Lung (tissue), 13 donors: ENCODE measurements around the gene SAT2. TPM values are rescaled to one million over a fixed set of nuclear protein-coding genes. Genes with fewer than 3 reads are reported as not detected.

ENCODE experiments used
- ATAC-seq: fragments of 200-7000 bp; cut with Tn5 transposase; one replicate; pipeline ENCODE4 v1.9.1; 2020; ENCODE audit warnings: moderate number of reproducible peaks; ENCODE audit not compliant: insufficient read depth, low FRiP score
- DNase-seq, 3 donors: peaks; one replicate each; pipeline ENCODE4 v3.0.0-alpha.2; 2013 to 2017
- H3K27ac ChIP-seq, 2 donors: one replicate each; pipeline ENCODE4 v1.5.1; 2013; ENCODE audit warnings: mild to moderate bottlenecking in 2 of 2, moderate library complexity in 2 of 2, control low read depth in 1 of 2, inconsistent platforms in 1 of 2, low read depth in 1 of 2, low read length in 1 of 2
- H3K27me3 ChIP-seq, 3 donors: one replicate each; pipeline ENCODE4 v1.5.1; 2013; ENCODE audit warnings: low read length in 2 of 3; ENCODE audit not compliant: control insufficient read depth in 3 of 3, insufficient read depth in 3 of 3
- H3K36me3 ChIP-seq, 4 donors: one replicate each; pipeline ENCODE4 v1.5.1; 2013; ENCODE audit warnings: low read length in 4 of 4, mild to moderate bottlenecking in 1 of 4, moderate library complexity in 1 of 4; ENCODE audit not compliant: control insufficient read depth in 4 of 4, insufficient read depth in 4 of 4
- H3K4me1 ChIP-seq, 5 donors: one replicate each; pipeline ENCODE4 v1.5.1; 2013; ENCODE audit warnings: low read length in 5 of 5, mild to moderate bottlenecking in 2 of 5, moderate library complexity in 1 of 5; ENCODE audit not compliant: control insufficient read depth in 5 of 5, insufficient read depth in 5 of 5
- H3K4me3 ChIP-seq: one replicate; pipeline ENCODE4 v1.5.1; 2013; ENCODE audit warnings: mild to moderate bottlenecking, control low read depth, moderate library complexity
- H3K9ac ChIP-seq, 2 donors: one replicate each; pipeline ENCODE4 v1.5.1; 2013; ENCODE audit warnings: low read length in 2 of 2, control low read depth in 1 of 2; ENCODE audit not compliant: insufficient read depth in 1 of 2
- H3K9me3 ChIP-seq, 4 donors: one replicate each; pipeline ENCODE4 v1.5.1; 2013; ENCODE audit warnings: low read length in 3 of 4, mild to moderate bottlenecking in 1 of 4, moderate library complexity in 1 of 4; ENCODE audit not compliant: control insufficient read depth in 4 of 4, insufficient read depth in 3 of 4
- CTCF ChIP-seq: IDR thresholded peaks from 2 replicates; pipeline ENCODE4 v1.5.1; 2012; ENCODE audit warnings: mild to moderate bottlenecking; ENCODE audit errors: control extremely low read depth, extremely low read depth
- WGBS, 2 donors: extraction: QIAGEN DNeasy Blood & Tissue Kit; methylation state at CpG; one replicate each; pipeline ENCODE4 v1.1.7; 2013; 5-methylcytosine and 5-hydroxymethylcytosine counted together
- polyA plus RNA-seq, 2 donors: library from polyadenylated mRNA; stranded (reverse); fragments of 200-250 nt; gene quantifications; one replicate each; pipeline ENCODE4 v1.2.1, GENCODE V29; 2013
- small RNA-seq: library from RNA; depleted of rRNA; stranded (forward); fragments of <200 nt; gene quantifications from one replicate; pipeline ENCODE3, GENCODE V24; 2014; ENCODE audit warnings: low replicate concordance
- total RNA-seq, 2 donors: library from RNA; depleted of rRNA in 1 of 2; stranded (reverse); fragments of >200 nt in 1 of 2; gene quantifications; one replicate each; pipeline ENCODE4 v1.2.1, GENCODE V29; 2014 to 2021
- donor health status: control.
- donor health status: control.
- donor health status: Bipolar disorder and iron deficiency.
- donor health status: healthy.
- donor health status: DM: yes; HTN: yes; CAD: no.

Gene SAT2
- total and polyA plus RNA-seq, 4 donors, result 50.7 to 168 (median 89.5) TPM

DNA sequence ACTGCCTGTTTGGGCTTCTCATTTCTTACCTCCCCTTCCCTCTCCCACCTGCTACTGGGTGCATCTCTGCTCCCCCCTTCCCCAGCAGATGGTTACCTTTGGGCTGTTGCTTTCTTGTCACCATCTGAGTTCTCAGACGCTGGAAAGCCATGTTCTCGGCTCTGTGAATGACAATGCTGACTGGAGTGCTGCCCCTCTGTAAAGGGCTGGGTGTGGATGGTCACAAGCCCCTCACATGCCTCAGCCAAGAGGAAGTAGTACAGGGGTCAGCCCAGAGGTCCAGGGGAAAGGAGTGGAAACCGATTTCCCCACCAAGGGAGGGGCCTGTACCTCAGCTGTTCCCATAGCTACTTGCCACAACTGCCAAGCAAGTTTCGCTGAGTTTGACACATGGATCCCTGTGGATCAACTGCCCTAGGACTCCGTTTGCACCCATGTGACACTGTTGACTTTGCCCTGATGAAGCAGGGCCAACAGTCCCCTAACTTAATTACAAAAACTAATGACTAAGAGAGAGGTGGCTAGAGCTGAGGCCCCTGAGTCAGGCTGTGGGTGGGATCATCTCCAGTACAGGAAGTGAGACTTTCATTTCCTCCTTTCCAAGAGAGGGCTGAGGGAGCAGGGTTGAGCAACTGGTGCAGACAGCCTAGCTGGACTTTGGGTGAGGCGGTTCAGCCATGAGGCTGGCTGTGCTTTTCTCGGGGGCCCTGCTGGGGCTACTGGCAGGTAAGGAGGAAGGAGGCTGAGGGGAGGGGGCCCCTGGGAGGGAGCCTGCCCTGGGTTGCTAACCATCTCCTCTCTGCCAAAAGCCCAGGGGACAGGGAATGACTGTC is 48.4 kb downstream of the SAT2 start, which contains the start of gene CD68:
CD68 (plus strand) TSS at position 638 of the 833 bp plus-strand sequence; CDS start at position 678, 40 bp downstream.
- TF ChIP-seq CTCF, result no peak
- WGBS, 2 donors, result 6 to 17% methylated on average over 7 of the region's 7 CpGs
- Histone ChIP-seq H3K27ac (peak within 1 kb of the TSS; percentile 76 to 92), H3K9me3 (peaks cover 0 to 2% (median 0%) of the 10 kb centered on the region in 4 donors), H3K27me3 (no peaks in the 10 kb centered on the region), H3K9ac (no peak within 1 kb of the TSS), H3K4me3 (peak within 1 kb of the TSS; percentile 27), H3K36me3 (peaks cover 40 to 53% (median 48%) of the 10 kb centered on the region in 4 donors), H3K4me1 (peaks cover 10 to 43% (median 24%) of the 10 kb centered on the region in 5 donors)
- peak; percentile 49 for ATAC-seq
- DNase-seq, result peak; percentile 59 to 67 (median 60)

- ATAC-seq, result no peak
- H3K27ac ChIP-seq, result peak overlapping the region in 1 of 2 donors; percentile 62
Measured at GRCh38 chr17:7577327-7578199, 50.1 kb downstream of the SAT2 start.

DNA sequence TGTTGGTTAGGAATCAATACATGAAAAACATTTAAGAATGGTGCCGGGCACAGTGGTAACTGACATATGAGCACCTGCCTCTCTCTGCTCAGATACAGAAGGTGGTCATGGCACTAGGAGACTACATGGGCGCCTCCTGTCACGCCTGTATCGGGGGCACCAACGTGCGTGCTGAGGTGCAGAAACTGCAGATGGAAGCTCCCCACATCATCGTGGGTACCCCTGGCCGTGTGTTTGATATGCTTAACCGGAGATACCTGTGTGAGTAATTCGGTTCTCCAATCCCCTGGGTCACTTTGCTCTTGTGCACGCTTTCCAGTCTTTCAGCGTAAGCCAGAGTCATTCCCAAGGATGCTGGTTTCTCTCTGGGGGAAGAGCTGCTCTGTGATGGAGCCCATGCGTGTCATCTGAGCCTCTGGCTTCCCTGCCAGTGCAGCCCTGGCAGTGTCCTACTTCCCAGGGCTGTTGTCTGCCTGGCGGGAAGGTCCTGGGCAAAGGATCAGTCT is 51.1 kb downstream of the SAT2 start:
- H3K27ac ChIP-seq, result no peak overlapping the region
- peaks cover 7 to 34% (median 12%) of the 10 kb centered on the region in 5 donors for H3K4me1 ChIP-seq
- H3K36me3 ChIP-seq, result peaks cover 40 to 54% (median 51%) of the 10 kb centered on the region in 4 donors
- H3K4me3 ChIP-seq, result no peak overlapping the region
- 87 to 89% methylated on average over 14 of the region's 14 CpGs for WGBS, 2 donors
- no peak overlapping the region for H3K9ac ChIP-seq
- ATAC-seq (no peak), DNase-seq (no peak)
- H3K27me3 ChIP-seq, result no peaks in the 10 kb centered on the region
- peaks cover 0 to 2% (median 0%) of the 10 kb centered on the region in 4 donors for H3K9me3 ChIP-seq
- TF ChIP-seq CTCF, result no peak

More at GRCh38 chr17:7577327-7578199, 50.1 kb downstream of the SAT2 start:
- no peak overlapping the region for H3K4me3 ChIP-seq
- no peak overlapping the region for H3K9ac ChIP-seq
- TF ChIP-seq CTCF, result no peak
- peaks cover 4 to 36% (median 16%) of the 10 kb centered on the region in 5 donors for H3K4me1 ChIP-seq
- H3K36me3 ChIP-seq, result peaks cover 40 to 56% (median 52%) of the 10 kb centered on the region in 4 donors
- peaks cover 0 to 2% (median 0%) of the 10 kb centered on the region in 4 donors for H3K9me3 ChIP-seq
- no peaks in the 10 kb centered on the region for H3K27me3 ChIP-seq
- WGBS, 2 donors, result 81 to 87% methylated on average over 17 of the region's 17 CpGs
- no peak for DNase-seq

Small RNA genes lying within 50 kb of the gene (small RNA-seq; reads per million reads assigned to genes)
- gene CD68, result not detected
- not detected for gene SNORD10

Other genes starting within 250 kb of the SAT2 start
- gene TNK1, start 246.7 kb downstream of the SAT2 start, total RNA-seq, result 1 to 10 TPM; 5.4 to 8.2 TPM
- gene TNK1, start 246.7 kb downstream of the SAT2 start, polyA plus RNA-seq, result 1 to 10 TPM; 3.7 to 6.0 TPM
- gene PLSCR3, start 233.3 kb downstream of the SAT2 start, total RNA-seq, result 10 to 100 TPM; 32.4 to 43.0 TPM
- gene PLSCR3, start 233.3 kb downstream of the SAT2 start, polyA plus RNA-seq, result 10 to 100 TPM; 19.2 to 36.0 TPM
- gene TMEM256, start 223.7 kb downstream of the SAT2 start, total RNA-seq, result 10 to 100 TPM; 70.2 to 78.7 TPM
- gene TMEM256, start 223.7 kb downstream of the SAT2 start, polyA plus RNA-seq, result 100 to 1,000 TPM in 1 of 2 donors, 10 to 100 TPM in 1; 71.6 to 247 TPM
- gene NLGN2, start 220.0 kb downstream of the SAT2 start, total RNA-seq, result 10 to 100 TPM; 11.2 to 15.2 TPM
- 1 to 10 TPM; 5.0 to 5.1 TPM for gene NLGN2, start 220.0 kb downstream of the SAT2 start, polyA plus RNA-seq
- not detected for gene SPEM1, start 207.5 kb downstream of the SAT2 start, total RNA-seq
- gene SPEM1, start 207.5 kb downstream of the SAT2 start, polyA plus RNA-seq, result not detected
- not detected for gene SPEM2, start 202.2 kb downstream of the SAT2 start, total RNA-seq
- gene SPEM2, start 202.2 kb downstream of the SAT2 start, polyA plus RNA-seq, result not detected
- not detected for gene SPEM3, start 199.0 kb downstream of the SAT2 start, total RNA-seq
- not detected for gene SPEM3, start 199.0 kb downstream of the SAT2 start, polyA plus RNA-seq
- gene TMEM102, start 192.4 kb downstream of the SAT2 start, total RNA-seq, result 1 to 10 TPM; 4.8 to 9.0 TPM
- 1 to 10 TPM; 5.5 to 8.4 TPM for gene TMEM102, start 192.4 kb downstream of the SAT2 start, polyA plus RNA-seq
- 1 to 10 TPM in 1 of 2 donors, under 1 TPM in 1; 0.52 to 3.5 TPM for gene FGF11, start 188.3 kb downstream of the SAT2 start, total RNA-seq
- under 1 TPM; 0.47 to 0.79 TPM for gene FGF11, start 188.3 kb downstream of the SAT2 start, polyA plus RNA-seq
- 10 to 100 TPM; 10.5 to 10.7 TPM for gene CHRNB1, start 182.8 kb downstream of the SAT2 start, total RNA-seq
- 10 to 100 TPM in 1 of 2 donors, 1 to 10 TPM in 1; 7.0 to 11.9 TPM for gene CHRNB1, start 182.8 kb downstream of the SAT2 start, polyA plus RNA-seq
- gene ZBTB4, start 148.2 kb downstream of the SAT2 start, total RNA-seq, result 10 to 100 TPM; 40.4 to 56.4 TPM
- 10 to 100 TPM; 20.1 to 26.5 TPM for gene ZBTB4, start 148.2 kb downstream of the SAT2 start, polyA plus RNA-seq
- gene SLC35G6, start 146.4 kb downstream of the SAT2 start, total RNA-seq, result not detected
- gene SLC35G6, start 146.4 kb downstream of the SAT2 start, polyA plus RNA-seq, result not detected
- 100 to 1,000 TPM; 113 to 129 TPM for gene POLR2A, start 143.5 kb downstream of the SAT2 start, total RNA-seq
- 10 to 100 TPM; 37.8 to 40.9 TPM for gene POLR2A, start 143.5 kb downstream of the SAT2 start, polyA plus RNA-seq
- 10 to 100 TPM; 15.1 to 46.5 TPM for gene TNFSF12, start 78.8 kb downstream of the SAT2 start, total RNA-seq
- 10 to 100 TPM; 35.4 to 72.2 TPM for gene TNFSF12, start 78.8 kb downstream of the SAT2 start, polyA plus RNA-seq
- 100 to 1,000 TPM in 1 of 2 donors, 10 to 100 TPM in 1; 48.7 to 140 TPM for gene TNFSF13, start 69.1 kb downstream of the SAT2 start, total RNA-seq
- gene TNFSF13, start 69.1 kb downstream of the SAT2 start, polyA plus RNA-seq, result 100 to 1,000 TPM in 1 of 2 donors, 10 to 100 TPM in 1; 86.0 to 101 TPM
- 10 to 100 TPM; 34.0 to 48.3 TPM for gene SENP3, start 65.9 kb downstream of the SAT2 start, total RNA-seq
- 10 to 100 TPM; 48.9 to 54.4 TPM for gene SENP3, start 65.9 kb downstream of the SAT2 start, polyA plus RNA-seq
- gene CD68, start 48.2 kb downstream of the SAT2 start, total RNA-seq, result 100 to 1,000 TPM in 1 of 2 donors, 10 to 100 TPM in 1; 33.3 to 358 TPM
- gene CD68, start 48.2 kb downstream of the SAT2 start, polyA plus RNA-seq, result 100 to 1,000 TPM; 431 to 595 TPM
- 10 to 100 TPM; 42.3 to 71.5 TPM for gene MPDU1, start 44.0 kb downstream of the SAT2 start, total RNA-seq
- gene MPDU1, start 44.0 kb downstream of the SAT2 start, polyA plus RNA-seq, result 10 to 100 TPM; 98.1 to 99.5 TPM
- gene SOX15, start 37.7 kb downstream of the SAT2 start, total RNA-seq, result under 1 TPM in 1 of 2 donors, not detected in 1; 0.86 TPM
- 1 to 10 TPM in 1 of 2 donors, under 1 TPM in 1; 0.68 to 1.1 TPM for gene SOX15, start 37.7 kb downstream of the SAT2 start, polyA plus RNA-seq
- 10 to 100 TPM; 29.0 to 29.5 TPM for gene FXR2, start 12.9 kb downstream of the SAT2 start, total RNA-seq
- gene FXR2, start 12.9 kb downstream of the SAT2 start, polyA plus RNA-seq, result 10 to 100 TPM; 30.6 to 31.1 TPM
- under 1 TPM; 0.28 to 0.63 TPM for gene SHBG, start 2.3 kb upstream of the SAT2 start, total RNA-seq
- under 1 TPM; 0.16 to 0.57 TPM for gene SHBG, start 2.3 kb upstream of the SAT2 start, polyA plus RNA-seq
- gene ATP1B2, start 23.1 kb upstream of the SAT2 start, total RNA-seq, result 10 to 100 TPM in 1 of 2 donors, 1 to 10 TPM in 1; 1.1 to 16.0 TPM
- gene ATP1B2, start 23.1 kb upstream of the SAT2 start, polyA plus RNA-seq, result under 1 TPM; 0.31 to 0.61 TPM
- gene TP53, start 59.7 kb upstream of the SAT2 start, total RNA-seq, result 10 to 100 TPM; 29.4 to 57.0 TPM
- gene TP53, start 59.7 kb upstream of the SAT2 start, polyA plus RNA-seq, result 10 to 100 TPM; 22.3 to 25.6 TPM
- 10 to 100 TPM; 10.5 to 17.3 TPM for gene WRAP53, start 60.7 kb upstream of the SAT2 start, total RNA-seq
- gene WRAP53, start 60.7 kb upstream of the SAT2 start, polyA plus RNA-seq, result 10 to 100 TPM in 1 of 2 donors, 1 to 10 TPM in 1; 9.6 to 12.5 TPM
- 1 to 10 TPM; 4.1 to 4.9 TPM for gene EFNB3, start 77.4 kb upstream of the SAT2 start, total RNA-seq
- under 1 TPM; 0.87 TPM for gene EFNB3, start 77.4 kb upstream of the SAT2 start, polyA plus RNA-seq
- 10 to 100 TPM; 12.5 to 14.0 TPM for gene DNAH2, start 89.9 kb upstream of the SAT2 start, total RNA-seq
- 1 to 10 TPM; 1.5 to 2.7 TPM for gene DNAH2, start 89.9 kb upstream of the SAT2 start, polyA plus RNA-seq
- 10 to 100 TPM; 21.0 to 52.9 TPM for gene KDM6B, start 206.4 kb upstream of the SAT2 start, total RNA-seq
- 10 to 100 TPM; 30.2 to 38.9 TPM for gene KDM6B, start 206.4 kb upstream of the SAT2 start, polyA plus RNA-seq
- gene TMEM88, start 227.2 kb upstream of the SAT2 start, total RNA-seq, result 10 to 100 TPM in 1 of 2 donors, 1 to 10 TPM in 1; 6.3 to 11.2 TPM
- gene TMEM88, start 227.2 kb upstream of the SAT2 start, polyA plus RNA-seq, result 10 to 100 TPM; 11.5 to 19.6 TPM
- gene NAA38, start 229.7 kb upstream of the SAT2 start, total RNA-seq, result 10 to 100 TPM; 58.2 to 85.3 TPM
- gene NAA38, start 229.7 kb upstream of the SAT2 start, polyA plus RNA-seq, result 100 to 1,000 TPM; 120 to 239 TPM
- gene CYB5D1, start 230.2 kb upstream of the SAT2 start, total RNA-seq, result 10 to 100 TPM; 17.9 to 21.6 TPM
- gene CYB5D1, start 230.2 kb upstream of the SAT2 start, polyA plus RNA-seq, result 10 to 100 TPM in 1 of 2 donors, 1 to 10 TPM in 1; 5.5 to 10.1 TPM